GM19035 (cell line): ENCODE data around the gene ZC3H12D.
"Not testable (repeated sequence)": the region's sequence is repeated elsewhere in the genome, so short reads cannot be mapped to it uniquely, and the experiment has no call there.

Experiments
- ATAC-seq: cut with Tn5 transposase; IDR thresholded peaks from one replicate; pipeline ENCODE4 v1.9.1; 2021; ENCODE audit not compliant: unreplicated experiment

ZC3H12D gene

GRCh38 chr6:149460249-149460648 lies 24.6 kb downstream of the ZC3H12D start:
- ATAC-seq: not testable (repeated sequence)

DNA sequence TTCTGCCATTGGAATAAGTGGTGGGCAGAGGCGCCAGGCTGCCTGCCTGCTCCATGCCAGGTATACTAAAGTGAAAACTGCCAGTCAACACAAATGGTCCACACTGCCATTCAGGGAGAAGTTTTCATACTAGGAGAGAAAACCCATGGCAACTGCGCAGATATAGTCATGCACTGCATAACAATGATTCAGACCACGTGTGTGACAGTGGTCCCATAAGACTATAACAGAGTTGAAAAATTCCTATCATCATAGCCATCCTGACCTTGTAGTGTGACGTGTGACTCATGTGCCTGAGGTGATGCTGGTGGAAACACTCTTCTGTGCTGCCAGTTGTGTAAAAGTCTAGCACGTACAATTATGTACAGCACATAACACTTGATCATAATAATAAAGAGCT lies 25.1 kb downstream of the ZC3H12D start:
- no peak for ATAC-seq

GRCh38 chr6:149458806-149459205 lies 26.0 kb downstream of the ZC3H12D start:
- ATAC-seq: no peak

GRCh38 chr6:149458196-149458595 lies 26.6 kb downstream of the ZC3H12D start:
- no peak for ATAC-seq

GRCh38 chr6:149457316-149457884 lies 27.4 kb downstream of the ZC3H12D start:
- no peak for ATAC-seq

DNA sequence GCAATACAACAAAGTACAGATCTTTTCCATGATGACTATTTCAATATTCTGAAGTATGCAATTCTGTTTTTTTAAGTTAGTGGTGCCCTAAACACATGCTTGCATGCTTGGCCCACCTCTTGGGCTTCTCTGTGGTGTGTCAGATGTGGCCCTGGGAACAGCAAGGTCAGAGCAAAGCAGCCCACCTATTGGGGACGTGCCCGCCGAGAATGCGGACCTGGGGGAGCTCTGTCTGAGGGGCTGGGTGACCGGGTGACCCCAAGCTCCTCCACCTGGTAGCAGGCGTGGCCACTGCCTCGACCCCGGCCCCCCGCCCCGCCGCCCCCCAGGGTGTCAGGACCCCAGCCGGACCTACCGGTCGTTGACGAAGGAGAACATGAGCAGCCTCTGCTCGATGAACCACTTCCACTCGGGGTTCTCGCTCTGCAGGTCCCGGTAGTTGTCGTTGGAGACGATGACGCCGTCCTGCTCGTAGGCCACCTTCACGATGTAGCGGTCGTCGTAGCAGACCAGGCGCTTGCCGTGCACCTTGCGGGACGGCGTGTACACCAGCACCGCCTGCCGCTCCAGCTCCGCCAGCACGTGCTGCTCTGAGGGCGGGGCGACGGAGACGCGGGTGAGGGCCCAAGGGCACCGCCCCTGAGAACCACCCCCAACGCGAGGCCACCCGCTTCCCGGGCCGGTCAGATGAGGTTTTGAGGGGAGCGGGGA lies 28.3 kb downstream of the ZC3H12D start:
- no peak for ATAC-seq

DNA sequence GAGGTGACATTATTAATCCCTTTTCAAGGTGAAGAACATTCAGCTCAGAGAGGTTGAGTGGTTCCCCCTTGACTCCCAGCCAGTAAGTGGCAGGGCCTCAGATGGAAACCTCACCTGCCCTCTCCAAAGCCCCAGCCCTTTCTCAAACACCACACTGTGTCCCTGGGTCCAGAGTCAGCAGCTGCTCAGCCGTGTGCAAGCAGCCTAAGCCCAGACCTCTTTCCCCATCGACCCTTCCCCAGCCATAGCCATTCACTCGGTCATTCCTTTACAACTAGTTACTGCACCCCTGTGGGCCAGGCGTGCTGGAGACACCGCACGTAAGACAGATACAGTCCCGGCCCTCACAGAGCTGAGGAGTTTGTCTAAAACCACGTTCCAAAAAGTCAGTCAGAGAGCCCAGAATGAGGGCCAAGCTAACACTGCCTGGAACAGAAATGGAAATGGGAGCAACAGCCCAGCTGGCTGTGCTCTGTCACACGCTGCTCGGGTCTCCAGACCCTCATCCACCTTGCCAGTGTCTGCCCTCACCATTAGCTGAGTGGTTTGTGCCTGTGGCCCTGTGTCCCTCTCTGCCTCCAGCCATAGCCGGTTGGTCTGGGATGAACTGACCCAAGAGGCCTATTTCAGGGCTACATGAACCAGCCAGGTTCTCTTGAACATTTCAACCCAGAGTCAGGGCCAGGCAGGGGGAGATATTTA lies 29.6 kb downstream of the ZC3H12D start:
- ATAC-seq: no peak

GRCh38 chr6:149454346-149454848 lies 30.4 kb downstream of the ZC3H12D start:
- no peak for ATAC-seq

GRCh38 chr6:149453597-149454345 lies 31.0 kb downstream of the ZC3H12D start:
- no peak for ATAC-seq

DNA sequence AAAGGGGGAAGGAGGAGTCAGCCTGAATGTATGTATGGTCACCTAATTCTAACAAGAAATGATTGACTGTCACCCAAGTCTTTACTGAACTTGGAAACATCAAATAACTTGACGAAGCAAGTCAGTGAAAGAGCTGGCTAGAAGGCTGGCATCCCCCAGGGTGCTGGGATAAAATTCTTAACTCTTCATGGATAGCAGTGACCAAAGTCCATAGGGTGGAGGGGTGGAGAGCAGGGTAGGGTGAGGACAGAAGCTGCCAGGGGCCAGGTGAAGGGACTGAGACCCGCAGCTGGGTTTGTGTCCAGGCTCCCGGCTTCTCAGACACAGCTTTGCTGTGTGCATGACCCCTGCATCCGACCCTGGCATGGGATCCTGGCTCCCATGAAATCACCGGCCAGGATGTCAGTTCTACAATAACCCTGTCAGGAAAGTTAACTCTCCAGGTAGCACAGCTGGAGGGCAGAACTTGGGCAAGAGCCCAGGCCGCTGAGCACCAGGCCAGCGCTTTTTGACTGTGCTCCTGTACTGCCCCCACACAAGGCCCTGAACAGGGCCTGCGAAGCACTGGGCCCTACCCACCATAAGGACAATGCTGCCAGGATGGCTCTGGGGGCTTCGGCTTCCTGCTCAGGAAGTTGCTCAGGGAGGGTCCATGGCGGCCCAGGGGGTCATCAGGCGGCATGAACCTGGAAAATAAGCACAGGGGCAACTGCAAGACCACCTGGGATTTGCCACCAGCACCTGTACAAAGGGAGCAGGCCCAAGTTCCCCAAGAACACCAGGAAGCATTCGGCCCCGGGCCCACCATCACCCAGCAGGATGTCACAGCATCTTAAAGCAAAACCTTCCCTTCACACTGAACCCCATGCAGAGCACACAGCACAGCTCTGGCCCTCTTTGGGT lies 32.5 kb downstream of the ZC3H12D start:
- ATAC-seq: no peak

GRCh38 chr6:149451376-149452036 lies 33.3 kb downstream of the ZC3H12D start:
- no peak for ATAC-seq

DNA sequence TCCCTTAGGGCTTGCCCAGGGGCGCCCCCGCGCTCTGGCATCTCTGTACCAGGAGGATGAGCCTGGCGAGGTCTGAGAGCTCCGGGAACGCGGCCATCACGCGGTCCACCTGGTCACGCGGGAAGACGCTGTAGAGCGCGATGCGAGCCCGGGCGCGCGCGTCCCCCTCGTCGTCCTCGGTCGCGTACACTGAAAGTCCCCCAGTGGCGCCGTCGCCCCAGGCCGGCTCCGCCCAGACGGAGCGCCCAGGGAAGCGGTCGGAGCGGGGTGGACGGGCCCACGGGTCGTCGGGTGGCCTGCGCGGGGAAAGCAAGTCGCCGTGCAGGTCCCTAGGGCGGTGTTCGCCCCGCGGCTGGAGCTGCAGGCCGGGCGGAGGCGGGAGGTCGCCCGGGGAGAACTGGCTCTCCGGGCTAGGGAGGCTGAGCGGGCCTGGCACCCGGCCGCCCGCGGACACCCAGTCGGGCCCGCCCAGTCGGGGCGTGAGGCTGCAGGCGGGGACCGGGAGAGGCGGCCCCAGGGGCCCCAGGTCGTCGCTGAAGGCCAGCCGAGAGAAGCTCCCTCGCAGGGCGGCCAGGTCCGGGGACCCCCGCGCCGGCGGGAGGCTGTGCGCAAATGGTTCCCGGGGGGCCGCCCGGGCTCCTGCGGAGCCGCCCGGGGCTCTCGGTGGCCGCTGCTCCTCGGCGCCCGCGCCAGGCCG lies 34.0 kb downstream of the ZC3H12D start:
- ATAC-seq: no peak

DNA sequence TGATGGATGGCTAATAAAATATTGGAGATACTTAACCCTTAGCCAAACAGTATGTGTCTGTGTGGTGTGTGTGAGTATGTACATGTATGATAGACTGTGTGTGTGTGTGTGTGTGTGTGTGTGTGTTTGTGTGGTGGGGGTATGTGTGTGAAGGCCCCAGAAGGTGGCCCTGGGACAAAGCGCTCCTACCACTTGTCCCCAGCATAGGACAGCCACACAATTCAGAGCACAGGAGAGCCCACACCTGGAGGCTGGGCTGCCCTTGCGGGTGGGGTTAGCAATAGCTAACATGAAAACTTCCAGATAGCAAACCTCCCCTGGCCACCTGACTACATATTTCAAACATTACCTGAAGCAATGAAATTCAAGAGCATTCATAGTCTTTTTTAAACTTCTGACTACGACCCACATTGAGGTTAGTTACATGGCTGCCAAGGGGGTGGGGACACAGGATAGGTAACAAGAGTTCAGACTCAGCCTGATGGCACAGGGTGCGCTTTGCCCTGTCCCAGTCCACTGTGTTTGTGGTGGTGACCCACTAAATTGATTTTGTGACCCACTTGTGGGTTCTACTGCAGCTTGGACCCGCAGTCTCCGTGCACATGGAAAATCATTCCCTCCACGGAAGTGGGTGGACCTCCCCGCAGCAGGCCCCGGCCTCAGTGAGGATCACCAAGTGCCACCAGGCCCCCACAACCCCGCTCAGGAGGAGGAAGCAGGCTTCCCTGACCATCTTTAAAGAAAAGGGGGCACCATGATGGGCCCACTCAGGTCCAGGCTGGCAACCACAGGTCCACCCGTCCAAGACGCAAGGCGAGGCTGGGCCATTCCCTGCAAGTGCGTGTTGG lies 34.8 kb downstream of the ZC3H12D start:
- ATAC-seq: no peak

- ATAC-seq: no peak
Measured at GRCh38 chr6:149448821-149449453, 35.9 kb downstream of the ZC3H12D start.

- no peak for ATAC-seq
Measured at GRCh38 chr6:149446791-149447376, 37.9 kb downstream of the ZC3H12D start.

DNA sequence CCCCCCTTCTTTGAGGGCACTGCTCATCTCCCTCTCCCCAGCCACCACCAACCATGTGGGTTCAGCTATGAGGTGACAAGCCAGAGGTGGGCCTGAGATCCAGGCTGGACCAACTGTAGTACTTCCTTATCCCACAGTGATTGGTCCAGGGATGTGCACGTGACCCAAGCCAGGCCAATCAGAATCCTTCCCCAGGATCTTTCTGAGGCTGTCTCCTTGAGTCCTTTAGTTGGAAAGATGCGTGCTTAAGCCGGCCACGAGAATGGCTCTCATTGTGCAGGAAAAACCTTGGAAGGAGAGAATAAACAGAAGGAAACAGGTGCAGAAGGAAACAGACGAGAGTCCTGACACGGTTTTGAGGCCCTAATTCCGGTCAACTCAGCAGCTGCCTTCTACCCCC lies 39.2 kb downstream of the ZC3H12D start:
- ATAC-seq: no peak

GRCh38 chr6:149445095-149445466 lies 39.7 kb downstream of the ZC3H12D start:
- no peak for ATAC-seq
